GM21526 (cell line): ENCODE results near the gene OR1I1.

Source experiments
- ATAC-seq: cut with Tn5 transposase; IDR thresholded peaks from one replicate; pipeline ENCODE4 v1.9.1; 2021; ENCODE audit warnings: moderate library complexity; ENCODE audit not compliant: unreplicated experiment, low FRiP score

OR1I1 gene

DNA sequence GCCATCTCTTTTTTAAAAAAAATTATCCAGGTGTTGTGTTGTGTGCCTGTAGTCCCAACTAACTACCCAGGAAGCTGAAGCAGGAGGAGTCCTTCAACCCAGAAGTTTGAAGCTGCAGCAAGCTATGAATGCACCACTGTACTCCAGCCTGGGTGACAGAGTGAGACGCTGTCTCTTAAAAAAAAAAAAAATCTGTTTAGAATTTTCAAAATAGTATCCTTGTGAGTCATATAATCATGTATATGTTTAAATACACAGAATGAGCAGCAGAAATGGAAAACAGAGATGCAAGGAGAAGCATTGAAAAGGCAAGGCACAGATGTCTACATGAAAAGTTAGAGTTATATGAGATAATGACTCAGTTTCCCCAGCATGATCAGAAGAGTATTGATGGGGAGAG, 56.4 kb downstream of the OR1I1 start:
- no peak for ATAC-seq

DNA sequence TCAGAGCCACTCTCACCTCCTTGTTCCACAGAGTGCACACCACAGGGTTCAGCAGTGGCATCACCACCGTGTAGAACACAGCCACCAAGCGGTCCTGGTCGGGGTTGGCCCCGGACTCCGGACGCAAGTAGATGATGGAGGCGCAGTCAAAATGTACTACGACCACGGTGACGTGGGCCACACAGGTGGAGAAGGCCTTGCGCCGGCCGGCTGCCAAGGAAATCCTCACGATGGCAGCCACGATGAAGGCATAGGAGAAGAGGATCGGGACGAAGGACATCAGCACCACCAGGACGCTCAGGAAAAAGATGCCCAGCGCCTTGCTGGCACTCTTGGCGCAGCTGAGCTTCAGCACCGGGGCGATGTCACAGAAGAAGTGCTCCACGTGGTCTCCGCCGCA, 59.1 kb downstream of the OR1I1 start:
- no peak for ATAC-seq

DNA sequence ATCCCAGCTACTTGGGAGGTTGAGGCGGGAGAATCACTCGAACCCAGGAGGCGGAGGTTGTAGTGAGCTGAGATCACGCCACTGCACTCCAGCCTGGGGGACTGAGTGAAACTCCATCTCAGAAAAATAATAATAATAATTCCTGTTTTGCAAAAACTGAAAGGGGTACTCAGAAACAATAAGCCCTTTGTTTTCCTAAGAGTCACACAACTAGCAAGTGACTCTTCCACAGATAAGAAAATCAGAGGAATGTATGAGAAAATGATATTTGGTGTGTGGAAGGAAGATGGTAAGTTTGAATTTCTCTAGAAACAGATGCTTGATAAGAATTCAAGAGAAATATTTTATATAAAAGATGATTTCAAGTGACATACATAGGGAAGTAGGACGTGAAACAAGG, 60.3 kb downstream of the OR1I1 start:
- no peak for ATAC-seq
